Measurements from ENCODE around the gene PHF21B.
"Not testable (repeated sequence)": the region's sequence is repeated elsewhere in the genome, so short reads cannot be mapped to it uniquely, and the experiment has no call there.

The PHF21B gene

DNA sequence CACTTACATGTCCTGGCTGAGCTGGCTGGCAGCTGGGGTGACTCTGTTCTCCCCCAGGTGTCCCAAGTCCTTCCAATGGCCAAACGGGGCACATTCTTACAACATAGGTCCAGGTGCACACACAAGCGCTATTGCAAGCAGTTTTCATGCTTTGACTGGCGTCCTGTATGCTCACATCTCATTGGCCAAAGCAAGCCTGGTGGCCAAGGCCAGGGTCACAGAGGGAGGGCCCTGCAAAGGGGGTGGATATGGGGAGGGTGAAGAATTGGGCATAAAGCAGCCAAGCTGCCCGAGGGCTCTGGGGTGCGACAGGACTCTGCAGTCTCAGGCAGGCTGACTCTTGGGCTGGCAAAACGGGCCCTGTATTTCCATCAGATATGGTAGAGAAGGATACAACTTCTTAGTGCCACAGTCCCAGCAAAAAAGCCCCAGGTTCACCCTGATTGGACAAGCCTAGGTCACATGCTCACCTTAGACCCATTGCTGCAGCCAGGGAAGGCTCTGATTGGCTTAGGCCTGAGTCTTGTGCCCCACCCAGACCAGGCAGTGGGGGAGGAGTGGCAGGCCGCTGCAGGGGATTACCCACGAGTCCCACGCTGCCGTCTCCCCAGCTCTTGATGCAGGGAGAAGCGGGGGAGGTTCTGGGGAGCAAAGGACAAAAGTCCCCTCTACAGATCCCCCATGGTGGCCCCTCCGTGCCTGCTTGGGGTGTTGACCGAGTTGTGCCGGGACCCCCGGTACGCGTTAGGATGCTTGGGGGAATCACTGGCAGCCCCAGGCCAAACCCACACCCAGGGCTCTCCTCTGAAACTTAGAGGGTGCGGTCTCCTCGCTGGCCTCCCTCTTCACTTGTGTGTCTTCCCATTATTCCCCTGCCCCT, 146.6 kb downstream of the PHF21B start:
- DNase-seq = no peak

GRCh38 chr22:44862281-44862680, 147.5 kb downstream of the PHF21B start:
- no peak for DNase-seq

GRCh38 chr22:44861245-44861644, 148.6 kb downstream of the PHF21B start:
- no peak for DNase-seq

- no peak for DNase-seq
Measured at GRCh38 chr22:44860311-44860710, 149.5 kb downstream of the PHF21B start.

DNA sequence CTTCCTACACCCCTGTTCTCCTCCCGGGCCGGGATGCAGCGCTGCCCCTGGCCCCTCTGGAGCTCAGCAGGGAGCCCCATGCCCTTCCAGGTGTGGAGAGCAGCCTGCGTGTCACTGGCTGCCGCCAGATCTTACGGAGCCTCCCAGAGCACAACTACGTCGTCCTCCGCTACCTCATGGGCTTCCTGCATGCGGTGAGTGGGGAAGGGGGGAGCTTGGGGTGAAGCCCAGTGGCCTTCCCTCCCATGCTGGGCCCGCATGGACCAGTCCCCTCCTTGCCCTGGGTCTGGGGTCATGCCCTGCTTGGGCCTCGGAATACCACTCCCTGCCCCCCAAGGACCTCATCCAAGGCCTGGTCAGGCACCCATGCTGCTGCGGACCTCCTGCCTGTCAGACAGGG, 150.2 kb downstream of the PHF21B start:
- DNase-seq = no peak

- not testable (repeated sequence) for DNase-seq
Measured at GRCh38 chr22:44858819-44859218, 151.0 kb downstream of the PHF21B start.

GRCh38 chr22:44855855-44856254, 153.9 kb downstream of the PHF21B start:
- no peak for DNase-seq

DNA sequence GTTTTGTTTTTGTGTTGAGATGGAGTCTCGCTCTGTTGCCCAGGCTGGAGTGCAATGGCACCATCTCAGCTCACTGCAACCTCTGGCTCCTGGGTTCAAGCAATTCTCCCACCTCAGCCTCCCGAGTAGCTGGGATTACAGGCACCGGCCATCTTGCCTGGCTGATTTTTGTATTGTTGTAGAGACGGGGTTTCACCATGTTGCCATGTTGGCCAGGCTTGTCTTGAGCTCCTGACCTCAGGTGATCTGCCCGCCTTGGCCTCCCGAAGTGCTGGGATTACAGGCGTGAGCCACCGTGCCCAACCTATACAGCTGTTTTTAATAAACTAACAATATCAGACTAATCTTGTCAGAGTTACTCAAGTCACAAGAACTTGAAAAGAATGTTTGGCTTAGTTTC, 155.2 kb downstream of the PHF21B start:
- not testable (repeated sequence) for DNase-seq

DNA sequence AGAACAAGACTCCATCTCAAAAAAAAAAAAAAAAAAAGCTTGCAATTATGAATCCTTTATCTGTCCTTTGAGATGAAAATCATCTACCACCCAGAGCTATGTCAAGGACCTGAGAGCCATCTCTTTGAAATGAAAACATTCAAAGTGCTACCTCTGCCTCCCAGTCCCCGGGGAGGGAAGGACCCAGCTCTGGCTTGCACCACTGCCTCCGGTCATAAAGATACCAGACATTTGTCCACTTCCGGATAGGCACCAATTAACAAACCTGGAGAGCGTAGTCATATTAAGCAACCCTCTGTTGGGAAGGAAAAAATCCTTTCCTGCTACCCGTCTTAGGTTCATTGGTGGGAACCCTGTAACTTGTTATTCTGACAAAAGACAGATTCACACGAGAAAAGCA, 158.9 kb downstream of the PHF21B start:
- DNase-seq = no peak

DNA sequence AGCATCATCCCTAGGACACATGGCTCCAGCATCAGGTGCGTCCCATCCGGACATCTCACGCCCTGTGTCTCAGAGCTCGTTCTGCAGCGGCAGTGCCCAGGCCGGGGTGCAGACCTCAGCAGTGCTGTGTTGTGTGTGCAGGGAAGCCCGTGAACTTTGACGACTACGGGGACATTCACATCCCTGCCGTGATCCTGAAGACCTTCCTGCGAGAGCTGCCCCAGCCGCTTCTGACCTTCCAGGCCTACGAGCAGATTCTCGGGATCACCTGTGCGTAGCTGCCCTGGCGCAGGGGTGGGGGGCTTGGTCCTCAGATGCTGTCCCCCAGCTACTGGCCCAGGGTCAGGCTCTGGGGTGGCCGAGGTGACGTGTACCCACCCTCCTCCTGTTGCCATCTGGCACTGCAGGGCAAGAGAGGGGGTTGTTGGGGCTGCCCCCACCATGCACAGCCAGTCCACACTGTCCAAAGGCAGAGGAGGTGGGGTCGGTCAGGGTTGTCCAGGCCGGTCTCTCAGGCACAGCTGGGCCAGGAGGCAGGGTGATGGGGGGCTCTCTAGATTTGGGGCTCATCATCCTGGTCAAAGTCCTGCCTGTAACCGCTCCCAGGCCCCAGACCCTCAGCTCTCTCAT, 160.9 kb downstream of the PHF21B start:
- no peak for DNase-seq

DNA sequence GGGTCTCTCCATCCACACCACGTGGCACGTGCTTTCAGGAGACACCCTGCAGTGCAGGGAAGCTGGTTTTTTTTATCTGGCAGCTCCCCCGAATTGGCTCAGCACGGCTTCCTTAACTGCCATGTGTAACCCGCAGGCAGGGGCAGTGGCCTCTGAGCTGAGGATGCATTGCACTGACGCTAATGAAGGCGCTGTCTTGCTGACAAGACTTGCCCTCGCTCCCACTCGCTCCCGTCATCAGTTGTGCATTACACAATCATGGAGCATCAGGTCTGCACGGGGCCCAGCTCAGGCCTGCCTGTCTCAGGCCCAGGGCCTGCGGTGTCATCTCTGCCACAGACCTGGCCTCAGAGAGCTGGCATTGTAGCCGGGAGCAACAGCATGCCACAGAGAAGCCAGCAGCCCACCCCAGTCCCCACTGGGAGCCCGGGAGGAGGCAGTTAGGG, 161.5 kb downstream of the PHF21B start:
- no peak for DNase-seq

DNA sequence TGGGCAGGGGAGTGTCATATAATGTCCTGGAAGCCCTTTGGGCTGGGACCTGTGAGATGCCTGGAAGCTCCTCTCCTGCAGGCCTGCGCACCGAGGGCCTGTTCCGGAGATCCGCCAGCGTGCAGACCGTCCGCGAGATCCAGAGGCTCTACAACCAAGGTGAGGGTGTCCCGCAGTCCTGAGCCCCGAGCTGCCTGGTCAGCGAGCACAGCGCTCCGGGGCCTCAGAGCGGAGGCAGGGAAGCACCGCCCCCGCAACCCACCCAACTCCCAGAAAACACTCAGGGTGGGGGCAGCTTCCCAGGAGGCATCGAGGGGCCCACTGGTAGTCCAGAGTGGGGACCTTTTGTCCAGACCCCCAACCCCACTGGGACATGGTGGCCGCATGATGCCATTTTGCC, 161.9 kb downstream of the PHF21B start:
- DNase-seq = no peak

- DNase-seq = no peak
Measured at GRCh38 chr22:44847380-44847779, 162.4 kb downstream of the PHF21B start.

DNA sequence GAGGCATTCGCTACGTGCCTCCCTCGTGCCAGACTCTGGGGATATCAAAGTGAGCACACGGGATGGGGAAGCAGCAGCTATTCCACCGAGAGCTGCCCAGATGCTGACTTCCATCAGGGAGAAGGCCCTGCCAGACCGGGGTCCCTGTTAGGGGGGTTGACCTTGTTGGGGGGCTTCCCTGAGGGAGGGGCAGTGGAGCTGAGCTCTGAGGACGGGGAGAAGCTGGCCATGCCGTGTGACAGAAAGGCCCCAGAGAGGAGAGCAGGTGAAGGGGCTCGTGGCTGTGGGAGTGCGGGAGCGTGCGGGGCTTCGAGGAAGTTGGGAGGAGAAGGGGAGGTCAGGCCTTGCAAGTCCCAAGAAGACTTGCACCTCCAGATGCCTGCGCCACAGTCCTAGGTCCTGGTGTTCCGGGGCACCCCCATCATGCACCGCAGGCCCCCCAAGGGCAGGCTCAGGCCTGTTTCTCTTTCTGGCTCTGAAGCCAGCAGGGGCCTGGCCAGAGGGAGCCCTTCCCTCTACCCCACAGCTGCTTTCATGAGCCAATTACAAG, 163.0 kb downstream of the PHF21B start:
- DNase-seq = no peak

DNA sequence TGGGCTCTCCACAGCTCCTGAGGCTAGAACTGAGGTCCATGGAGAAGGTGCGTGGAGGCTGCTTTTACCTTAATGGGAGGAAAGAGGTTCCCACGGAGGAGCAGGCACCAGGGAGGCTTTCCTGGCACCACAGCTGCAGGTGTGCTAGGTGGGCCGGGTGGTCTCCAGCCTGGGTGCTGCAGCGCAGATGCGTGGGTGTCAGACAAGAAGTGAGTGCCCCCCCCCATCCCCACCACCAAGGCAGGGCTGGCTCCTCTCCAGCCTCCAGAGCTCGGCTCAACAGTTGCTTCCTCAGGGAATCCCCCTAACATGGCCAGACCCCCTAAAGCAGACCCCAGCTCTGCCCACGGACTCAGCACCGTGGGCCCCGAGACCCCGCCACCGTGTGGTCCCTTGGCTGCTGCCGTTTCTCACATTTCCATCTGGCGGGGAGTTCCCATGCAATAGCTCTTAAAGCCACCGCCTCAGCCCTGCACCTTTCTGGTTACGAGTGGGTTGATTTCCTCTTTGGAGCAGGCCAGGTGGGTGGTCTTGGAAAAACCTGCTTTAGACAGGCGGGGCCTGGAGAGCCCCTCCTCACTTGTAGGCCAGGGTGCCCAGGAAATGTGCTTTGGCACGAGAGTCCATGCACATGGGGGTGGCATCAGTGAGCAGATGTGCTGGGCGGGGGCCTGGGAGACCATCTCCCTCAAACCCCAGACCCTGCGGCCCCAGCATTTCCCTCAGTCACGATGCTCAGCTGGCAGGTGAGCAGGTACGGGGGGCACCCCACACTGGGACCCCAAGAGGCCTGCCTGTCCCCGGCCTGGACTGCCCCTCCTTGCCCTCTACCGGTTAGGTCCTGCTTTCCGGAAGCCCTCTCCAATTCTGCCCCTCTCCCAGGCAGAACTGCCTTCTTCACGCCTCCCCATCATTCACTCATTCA, 163.7 kb downstream of the PHF21B start:
- no peak for DNase-seq

DNA sequence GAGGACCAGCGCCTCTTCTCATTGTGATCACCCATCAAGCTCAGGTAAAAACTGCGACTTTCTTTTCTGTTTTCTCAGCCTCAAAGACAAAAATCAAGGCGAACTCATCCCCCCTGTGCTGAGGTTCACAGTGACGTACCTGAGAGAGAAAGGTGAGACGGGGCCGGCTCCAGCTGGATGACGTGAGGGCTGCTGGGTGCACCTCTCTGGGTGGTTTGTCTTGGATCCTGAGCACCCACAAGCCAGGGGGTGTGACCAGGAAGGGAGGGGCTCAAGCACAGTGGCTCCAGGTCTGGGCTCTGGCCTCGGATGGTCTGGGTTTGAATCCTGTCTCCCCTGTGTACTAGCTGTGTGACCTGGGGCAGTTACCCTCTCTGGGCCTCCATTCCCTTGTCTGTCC, 164.6 kb downstream of the PHF21B start:
- DNase-seq = no peak

- no peak for DNase-seq
Measured at GRCh38 chr22:44842417-44842816, 167.4 kb downstream of the PHF21B start.

- DNase-seq = no peak
Measured at GRCh38 chr22:44840611-44841322, 169.0 kb downstream of the PHF21B start.

GRCh38 chr22:44839721-44840120, 170.1 kb downstream of the PHF21B start:
- no peak for DNase-seq

GRCh38 chr22:44839061-44839460, 170.7 kb downstream of the PHF21B start:
- no peak for DNase-seq

DNA sequence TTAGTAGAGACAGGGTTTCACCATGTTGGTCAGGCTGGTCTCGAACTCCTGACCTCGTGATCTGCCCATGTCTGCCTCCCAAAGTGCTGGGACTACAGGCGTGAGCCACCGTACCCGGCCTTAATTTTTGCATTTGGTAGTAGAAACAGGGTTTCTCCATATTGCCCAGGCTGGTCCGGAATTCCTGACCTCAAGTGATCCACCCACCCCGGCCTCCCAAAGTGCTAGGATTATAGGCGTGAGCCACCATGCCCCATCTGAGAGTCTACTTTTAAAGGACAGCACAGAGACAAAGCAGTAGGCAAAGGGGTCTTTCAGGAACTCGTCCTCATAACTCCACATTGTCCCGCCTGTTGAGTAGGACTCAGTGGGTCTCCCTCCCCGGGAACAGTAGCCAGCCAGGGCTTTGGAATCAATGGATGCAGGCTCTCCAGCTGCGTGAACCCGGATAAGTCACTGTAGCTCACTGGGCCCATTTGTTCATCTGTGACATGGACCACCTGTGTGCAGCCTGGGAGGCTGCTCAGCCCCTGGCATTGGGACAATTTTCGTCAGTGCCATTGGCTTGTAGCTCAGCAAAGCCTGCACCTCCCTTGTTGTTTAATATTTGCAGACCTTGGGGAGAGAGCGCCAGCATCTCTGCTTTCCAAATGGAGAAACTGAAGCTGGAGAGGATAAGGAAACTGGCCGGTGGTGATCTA, 171.3 kb downstream of the PHF21B start:
- no peak for DNase-seq

GRCh38 chr22:44837481-44837880, 172.3 kb downstream of the PHF21B start:
- no peak for DNase-seq

All from NCI-H187 (cell line).